ENCODE data around the gene ARHGEF28.

DNA sequence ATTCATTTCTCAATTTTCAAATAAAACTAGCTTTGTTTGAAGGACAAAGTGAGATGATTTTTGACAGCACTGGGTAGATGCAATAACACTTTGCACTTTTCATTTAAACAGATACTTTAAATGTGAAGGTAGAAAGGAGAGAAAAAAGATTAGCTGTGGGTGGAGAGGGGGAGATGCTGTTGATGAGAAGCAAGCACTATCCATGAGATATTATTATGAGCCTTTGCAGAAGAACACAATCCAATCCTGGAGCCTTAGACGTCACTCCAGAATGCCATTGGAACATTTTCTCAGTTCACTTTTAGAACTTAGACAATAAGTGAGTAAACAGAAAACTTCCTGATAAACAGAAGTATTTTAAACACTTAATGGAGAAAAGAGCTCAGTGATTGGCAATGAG lies 351.1 kb downstream of the ARHGEF28 start:
- TF ChIP-seq, protein P1, sequence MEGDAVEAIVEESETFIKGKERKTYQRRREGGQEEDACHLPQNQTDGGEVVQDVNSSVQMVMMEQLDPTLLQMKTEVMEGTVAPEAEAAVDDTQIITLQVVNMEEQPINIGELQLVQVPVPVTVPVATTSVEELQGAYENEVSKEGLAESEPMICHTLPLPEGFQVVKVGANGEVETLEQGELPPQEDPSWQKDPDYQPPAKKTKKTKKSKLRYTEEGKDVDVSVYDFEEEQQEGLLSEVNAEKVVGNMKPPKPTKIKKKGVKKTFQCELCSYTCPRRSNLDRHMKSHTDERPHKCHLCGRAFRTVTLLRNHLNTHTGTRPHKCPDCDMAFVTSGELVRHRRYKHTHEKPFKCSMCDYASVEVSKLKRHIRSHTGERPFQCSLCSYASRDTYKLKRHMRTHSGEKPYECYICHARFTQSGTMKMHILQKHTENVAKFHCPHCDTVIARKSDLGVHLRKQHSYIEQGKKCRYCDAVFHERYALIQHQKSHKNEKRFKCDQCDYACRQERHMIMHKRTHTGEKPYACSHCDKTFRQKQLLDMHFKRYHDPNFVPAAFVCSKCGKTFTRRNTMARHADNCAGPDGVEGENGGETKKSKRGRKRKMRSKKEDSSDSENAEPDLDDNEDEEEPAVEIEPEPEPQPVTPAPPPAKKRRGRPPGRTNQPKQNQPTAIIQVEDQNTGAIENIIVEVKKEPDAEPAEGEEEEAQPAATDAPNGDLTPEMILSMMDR (conservative IDR thresholded peaks at IDR 0.05 in 1 of 2, IDR thresholded peaks at IDR 0.05 in 1 of 2; ENCODE audit: low read depth in 1 of 2, low read length in 2 of 2): no peak
- no peak for TF ChIP-seq EZH2 (IDR thresholded peaks at IDR 0.05; ENCODE audit: low read length, missing control alignments)

All from fibroblast of lung (primary cell).